Adipocyte (in vitro differentiated cells): ENCODE measurements around the gene AGAP6.
"Not testable (repeated sequence)": the region's sequence is repeated elsewhere in the genome, so short reads cannot be mapped to it uniquely, and the experiment has no call there.

Experiments used
- DNase-seq: peaks from one replicate; pipeline ENCODE4 v3.0.0-alpha.2; 2015; ENCODE audit warnings: low read depth
- H3K27me3 ChIP-seq: replicated peaks from 2 replicates; pipeline ENCODE4 v1.7.0; 2013; ENCODE audit warnings: mild to moderate bottlenecking, low read length, moderate library complexity; ENCODE audit not compliant: control insufficient read depth, insufficient read depth
- H3K36me3 ChIP-seq: 2 replicates; pipeline ENCODE4 v1.7.0; 2013; ENCODE audit warnings: low read length, mild to moderate bottlenecking, moderate library complexity; ENCODE audit not compliant: control insufficient read depth, insufficient read depth, severe bottlenecking
- H3K4me1 ChIP-seq: 2 replicates; pipeline ENCODE4 v1.7.0; 2013; ENCODE audit warnings: mild to moderate bottlenecking, low read length, moderate library complexity; ENCODE audit not compliant: control insufficient read depth, insufficient read depth
- H3K4me3 ChIP-seq: 2 replicates; pipeline ENCODE4 v1.7.0; 2013; ENCODE audit warnings: mild to moderate bottlenecking, low read length, moderate library complexity
- H3K9ac ChIP-seq: 2 replicates; pipeline ENCODE4 v1.7.0; 2013; ENCODE audit warnings: mild to moderate bottlenecking, low read length, moderate library complexity
- H3K9me3 ChIP-seq: 2 replicates; pipeline ENCODE4 v1.7.0; 2013; ENCODE audit warnings: mild to moderate bottlenecking, low read length, moderate library complexity; ENCODE audit not compliant: control insufficient read depth

The AGAP6 gene

DNA sequence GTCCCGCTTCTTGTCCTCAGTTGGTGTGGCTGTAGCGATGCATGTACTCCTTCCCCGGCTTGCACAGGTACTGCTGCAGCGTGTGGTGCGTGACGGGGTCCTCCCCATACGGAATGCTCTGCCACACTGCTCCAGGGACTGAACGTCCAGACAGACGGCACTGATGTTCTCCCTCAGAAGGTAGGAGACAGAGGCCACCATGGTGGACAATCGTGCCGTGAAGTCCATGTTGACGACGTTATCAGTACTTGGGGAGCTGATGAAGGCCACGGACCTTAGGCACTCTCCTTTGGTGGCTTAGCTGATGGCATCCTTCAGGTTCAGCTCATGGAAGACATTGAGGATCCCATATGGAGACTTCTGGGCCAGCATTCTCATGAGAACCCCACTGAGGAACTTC is 37.4 kb downstream of the AGAP6 start:
- Histone ChIP-seq H3K4me1 (no peaks in the 10 kb centered on the region), H3K36me3 (no peaks in the 10 kb centered on the region), H3K9ac (no peak overlapping the region), H3K27me3 (peaks cover 39% of the 10 kb centered on the region), H3K4me3 (no peak overlapping the region), H3K9me3 (no peaks in the 10 kb centered on the region)
- no peak for DNase-seq

DNA sequence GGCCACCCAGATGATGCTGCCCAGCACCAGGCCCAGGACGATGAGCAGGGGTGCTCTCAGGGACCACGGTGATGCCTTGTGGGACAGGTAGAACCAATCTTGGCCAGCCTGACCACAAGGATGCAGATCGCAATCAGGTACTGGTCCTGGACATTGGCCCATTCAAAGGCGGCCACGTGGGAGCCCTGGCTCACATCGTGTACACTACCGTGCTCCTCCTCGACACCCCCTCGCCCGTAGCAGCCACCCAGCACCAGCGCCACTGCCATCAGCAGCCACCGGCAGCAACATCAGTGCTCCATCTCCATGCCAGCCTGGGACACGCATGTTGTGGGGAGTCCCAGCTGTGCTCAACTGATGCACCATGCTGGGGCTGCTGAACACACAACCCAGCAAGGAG is 39.0 kb downstream of the AGAP6 start:
- H3K9ac ChIP-seq, result no peak overlapping the region
- H3K36me3 ChIP-seq, result no peaks in the 10 kb centered on the region
- H3K9me3 ChIP-seq, result no peaks in the 10 kb centered on the region
- H3K4me1 ChIP-seq, result no peaks in the 10 kb centered on the region
- no peak for DNase-seq
- H3K27me3 ChIP-seq, result peaks cover 39% of the 10 kb centered on the region
- no peak overlapping the region for H3K4me3 ChIP-seq

DNA sequence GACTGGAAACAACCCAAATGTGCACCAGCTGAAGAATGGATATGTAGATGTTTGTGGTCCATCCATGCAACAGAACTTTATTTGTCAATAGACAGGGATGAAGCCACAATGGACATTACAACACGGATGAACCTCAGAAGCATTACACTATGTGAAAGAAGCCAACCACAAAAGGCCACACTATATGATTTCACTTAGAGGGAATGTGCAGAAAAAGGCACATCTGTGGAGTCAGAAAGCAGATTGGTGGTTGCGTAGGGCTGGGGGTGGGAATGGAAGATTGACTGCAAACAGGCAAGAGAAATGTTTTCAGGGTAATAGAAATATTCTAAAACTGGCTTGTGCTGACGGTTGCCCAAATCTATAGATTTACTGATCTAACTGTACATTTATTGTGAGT is 45.3 kb downstream of the AGAP6 start:
- peak; percentile 46 for DNase-seq
- Histone ChIP-seq H3K27me3 (peaks cover 5% of the 10 kb centered on the region), H3K9ac (no peak overlapping the region), H3K4me1 (no peaks in the 10 kb centered on the region), H3K9me3 (no peaks in the 10 kb centered on the region), H3K36me3 (no peaks in the 10 kb centered on the region), H3K4me3 (no peak overlapping the region)

DNA sequence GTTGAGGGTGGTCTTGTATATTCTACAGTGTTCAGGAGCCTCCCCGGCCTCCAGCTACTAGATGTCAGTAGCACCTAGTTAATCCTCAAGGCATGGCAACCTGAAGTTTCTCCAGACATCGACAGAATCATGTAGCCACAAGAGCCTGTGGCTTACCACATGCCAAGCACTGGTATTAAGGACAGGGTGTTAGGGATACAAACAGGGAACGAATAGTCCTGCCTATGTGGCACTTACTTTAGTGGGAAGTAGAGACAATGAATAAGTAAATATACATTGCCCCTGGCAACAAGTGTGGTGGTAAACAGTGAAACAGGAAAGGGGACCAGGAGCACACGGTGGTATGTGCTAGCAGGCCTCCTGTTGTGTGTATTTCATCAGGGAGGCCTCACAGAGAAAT is 47.1 kb downstream of the AGAP6 start:
- not testable (repeated sequence) for H3K36me3 ChIP-seq, DNase-seq, H3K27me3 ChIP-seq, H3K4me1 ChIP-seq, H3K9me3 ChIP-seq, H3K9ac ChIP-seq, H3K4me3 ChIP-seq

- no peaks in the 10 kb centered on the region for H3K4me1 ChIP-seq
- H3K9me3 ChIP-seq, result no peaks in the 10 kb centered on the region
- DNase-seq, result no peak
- H3K9ac ChIP-seq, result no peak overlapping the region
- no peaks in the 10 kb centered on the region for H3K27me3 ChIP-seq
- no peak overlapping the region for H3K4me3 ChIP-seq
- no peaks in the 10 kb centered on the region for H3K36me3 ChIP-seq
These were observed 56.9 kb downstream of the AGAP6 start for GRCh38 chr10:50044941-50045664.

DNA sequence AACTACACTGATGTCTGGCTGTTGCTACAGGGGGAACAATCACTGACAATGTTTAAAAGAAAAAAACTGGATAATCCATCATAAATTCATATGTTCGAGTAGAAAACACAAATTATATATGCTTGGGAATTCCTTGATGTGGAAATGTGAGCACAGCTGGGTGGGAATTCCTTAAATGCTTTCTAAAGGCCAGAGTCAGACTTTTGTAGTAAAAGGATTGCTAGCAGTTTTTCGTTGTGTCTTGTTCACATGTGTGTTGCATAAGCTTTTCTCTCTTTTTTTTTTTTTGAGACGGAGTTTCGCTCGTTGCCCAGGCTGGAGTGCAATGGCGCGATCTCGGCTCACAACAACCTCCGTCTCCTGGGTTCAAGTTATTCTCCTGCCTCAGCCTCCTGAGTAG is 58.3 kb downstream of the AGAP6 start:
- DNase-seq, result peak; percentile 66
- not testable (repeated sequence) for H3K4me3 ChIP-seq, H3K9me3 ChIP-seq, H3K9ac ChIP-seq, H3K4me1 ChIP-seq, H3K27me3 ChIP-seq, H3K36me3 ChIP-seq

GRCh38 chr10:50047594-50047993 is 59.4 kb downstream of the AGAP6 start:
- not testable (repeated sequence) for DNase-seq, H3K9ac ChIP-seq, H3K4me1 ChIP-seq, H3K36me3 ChIP-seq, H3K27me3 ChIP-seq, H3K9me3 ChIP-seq, H3K4me3 ChIP-seq

- not testable (repeated sequence) for H3K27me3 ChIP-seq, H3K36me3 ChIP-seq, H3K9me3 ChIP-seq, H3K4me1 ChIP-seq
- DNase-seq, result peak; percentile 61
- H3K4me3 ChIP-seq, result peak overlapping the region; percentile 67
- H3K9ac ChIP-seq, result peak overlapping the region; percentile 34
These were observed 63.9 kb downstream of the AGAP6 start for GRCh38 chr10:50051995-50052660.

GRCh38 chr10:50052778-50053376 is 64.7 kb downstream of the AGAP6 start:
- not testable (repeated sequence) for H3K36me3 ChIP-seq, H3K4me3 ChIP-seq, H3K27me3 ChIP-seq, H3K4me1 ChIP-seq, H3K9ac ChIP-seq, H3K9me3 ChIP-seq, DNase-seq

- not testable (repeated sequence) for H3K27me3 ChIP-seq, DNase-seq, H3K4me3 ChIP-seq, H3K36me3 ChIP-seq, H3K9ac ChIP-seq, H3K9me3 ChIP-seq, H3K4me1 ChIP-seq
These were observed 67.5 kb downstream of the AGAP6 start for GRCh38 chr10:50055494-50056292.

DNA sequence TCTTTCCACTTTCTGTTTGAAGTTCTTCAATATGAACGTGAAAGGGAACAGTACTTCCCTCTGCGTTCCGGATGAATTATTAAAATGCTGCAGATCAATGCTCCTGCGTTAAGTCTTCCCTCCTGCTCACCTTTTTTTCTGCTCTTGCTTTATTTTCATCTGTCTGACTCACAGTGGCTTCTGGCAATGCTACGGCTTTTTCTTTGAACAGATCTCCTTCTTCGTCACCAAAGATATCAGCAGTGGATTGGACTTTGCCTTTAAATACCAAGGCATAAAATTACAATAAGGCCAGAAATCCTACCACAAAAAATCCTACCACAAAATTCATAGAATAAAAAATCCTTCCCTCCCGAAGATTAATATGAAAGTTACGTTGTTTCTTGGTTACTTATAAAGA is 68.4 kb downstream of the AGAP6 start:
- H3K4me3 ChIP-seq, H3K9me3 ChIP-seq, H3K9ac ChIP-seq, H3K27me3 ChIP-seq, H3K36me3 ChIP-seq, H3K4me1 ChIP-seq, DNase-seq: not testable (repeated sequence)
